Activated T-helper 1 cell treated with anti-CD3 and anti-CD28 coated beads, Interleukin-2, amount 50 U/mL, for 16 hours (primary cell): ENCODE measurements around the gene SCAP.
"Not testable (repeated sequence)": the region's sequence is repeated elsewhere in the genome, so short reads cannot be mapped to it uniquely, and the experiment has no call there.

ENCODE experiments used
- DNase-seq, 2 donors: peaks; one replicate each; pipeline ENCODE4 v3.0.0-alpha.2; 2020; ENCODE audit warnings: low read depth in 1 of 2, low spot score in 1 of 2

SCAP gene

DNA sequence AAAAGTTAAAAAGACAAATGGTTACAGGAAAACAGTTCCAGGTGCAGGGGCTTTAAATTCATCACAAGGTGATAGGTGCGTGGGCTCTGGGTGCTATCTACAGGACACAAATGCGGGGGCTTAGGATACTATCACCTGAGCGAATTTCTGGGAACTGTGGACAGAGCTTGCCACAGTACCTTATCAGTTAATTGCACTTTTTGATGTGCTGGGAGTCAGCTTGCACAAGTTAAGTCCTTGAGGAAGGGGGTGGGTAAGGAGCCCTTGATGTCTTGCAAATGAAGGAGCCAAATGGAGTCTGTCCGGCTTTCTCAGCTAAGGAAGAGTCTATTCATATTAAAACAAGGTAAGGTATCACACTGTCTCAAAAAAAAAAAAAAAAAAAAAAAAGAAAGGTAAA lies 6.0 kb upstream of the SCAP start:
- DNase-seq: not testable (repeated sequence)

DNA sequence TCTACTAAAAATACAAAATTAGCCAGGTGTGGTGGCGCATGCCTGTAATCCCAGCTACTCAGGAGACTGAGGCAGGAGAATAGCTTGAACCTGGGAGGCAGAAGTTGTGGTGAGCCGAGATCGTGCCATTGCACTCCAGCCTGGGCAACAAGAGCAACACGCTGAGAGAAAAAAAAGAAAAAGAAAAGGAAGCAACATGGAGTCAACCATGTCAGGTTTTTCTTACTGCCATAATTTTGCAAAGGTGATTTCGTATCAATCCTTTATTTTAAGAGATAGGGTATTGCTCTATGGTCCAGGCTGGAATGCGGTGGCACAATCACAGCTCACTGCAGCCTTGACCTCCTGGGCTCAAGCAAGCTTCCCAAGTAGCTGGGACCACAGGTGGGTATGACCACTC lies 4.5 kb upstream of the SCAP start:
- not testable (repeated sequence) for DNase-seq

DNA sequence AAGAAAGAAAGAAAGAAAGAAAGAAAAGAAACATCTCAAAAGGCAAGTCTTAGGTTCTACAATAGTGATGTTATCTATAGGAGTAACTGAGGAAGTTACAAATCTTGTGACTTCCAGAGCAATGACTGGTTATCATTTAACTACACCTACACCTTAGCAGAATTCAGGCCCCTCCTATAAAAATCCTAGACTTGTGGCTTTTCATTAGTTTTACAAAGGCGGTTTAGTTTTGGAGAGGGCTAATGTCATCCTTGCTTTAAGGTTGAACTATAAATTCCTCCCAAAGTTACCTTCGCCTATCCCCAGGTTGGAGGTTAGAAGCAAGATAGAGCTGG lies 4.1 kb upstream of the SCAP start:
- no peak for DNase-seq

DNA sequence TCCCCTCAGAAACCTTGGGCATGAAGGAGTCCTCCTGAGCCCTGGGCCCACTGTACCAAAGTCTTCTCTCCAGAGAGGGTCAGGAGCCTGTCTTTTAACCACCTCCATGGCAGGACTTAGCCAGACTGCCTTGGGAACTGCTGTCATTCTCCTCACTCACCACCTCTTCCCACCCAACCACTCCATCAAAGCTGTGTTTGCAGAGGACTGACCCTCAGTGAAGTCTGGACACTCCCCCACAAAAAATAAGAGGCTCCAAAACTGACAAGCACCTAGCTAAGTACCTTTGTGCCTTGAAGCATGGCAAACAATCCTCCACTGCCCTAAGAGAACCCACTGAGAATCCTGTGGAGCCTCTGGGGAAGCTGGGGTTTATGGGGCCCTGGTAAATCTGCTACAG lies 2.3 kb upstream of the SCAP start:
- DNase-seq: no peak

DNA sequence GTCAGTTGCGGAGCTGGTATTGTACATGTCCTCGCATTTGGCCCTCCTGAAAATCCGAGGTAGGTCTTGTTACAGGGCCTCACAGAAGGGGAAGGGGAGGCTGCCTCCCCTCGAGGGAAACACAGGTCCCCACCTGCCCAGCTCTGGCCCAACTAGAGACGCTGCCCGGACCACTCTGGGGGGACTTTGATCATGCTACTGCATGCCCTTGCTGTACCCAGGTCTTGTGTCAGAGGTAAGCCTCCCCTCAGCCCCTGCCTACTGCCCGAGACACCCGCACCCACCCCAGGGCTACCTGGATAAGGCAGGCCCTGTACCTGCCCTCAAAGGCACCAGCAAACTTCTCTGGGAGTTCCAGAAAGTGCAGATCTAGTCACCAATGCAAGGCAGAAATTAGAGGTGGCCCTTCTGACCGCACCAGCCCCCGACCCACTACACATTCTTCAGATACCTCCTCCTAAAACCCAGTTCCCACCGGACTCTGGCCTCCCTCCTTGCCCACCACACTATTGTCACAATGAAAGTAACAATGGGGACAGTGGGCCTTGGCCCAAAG lies 981 bp upstream of the SCAP start:
- DNase-seq: no peak

DNA sequence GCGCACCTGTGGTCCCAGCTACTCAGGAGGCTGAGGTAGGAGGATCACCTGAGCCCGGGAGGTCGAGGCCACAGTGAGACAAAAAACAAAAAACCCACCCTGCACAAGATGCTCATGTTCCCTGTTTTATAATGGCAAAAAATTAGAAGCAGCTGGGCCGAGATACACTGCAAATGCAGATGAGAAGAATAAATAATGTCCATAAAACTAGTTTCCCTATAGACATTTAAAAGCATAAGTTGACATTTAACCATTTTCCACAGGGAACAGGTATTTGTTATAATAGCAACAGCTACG lies 537 bp upstream of the SCAP start:
- no peak for DNase-seq

DNA sequence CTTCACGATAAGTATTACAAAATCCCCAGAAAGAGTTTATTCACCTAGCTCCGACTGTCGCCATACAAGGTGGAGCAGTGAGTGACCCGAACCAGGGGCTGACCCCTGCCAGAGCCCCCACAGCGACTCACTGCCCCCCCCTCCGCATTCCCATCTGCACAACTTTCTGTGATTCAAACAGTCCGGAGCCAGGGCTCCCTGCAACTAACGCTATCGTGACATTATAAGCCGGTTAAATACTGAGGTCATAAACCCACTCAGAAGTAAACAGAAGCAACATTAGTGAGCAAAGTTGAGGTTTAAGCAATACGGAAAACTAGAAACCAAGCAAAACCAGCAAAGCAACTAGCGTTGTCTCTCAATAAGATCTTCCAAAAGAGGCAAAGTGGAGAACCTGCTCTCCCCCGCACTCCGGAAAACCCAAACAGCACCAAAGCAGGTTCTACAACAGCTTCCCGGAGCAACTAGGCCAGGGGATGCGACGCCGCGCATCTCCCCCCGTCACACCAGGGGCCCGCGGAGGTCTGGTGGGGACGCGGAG lies 642 bp downstream of the SCAP start:
- no peak for DNase-seq

DNA sequence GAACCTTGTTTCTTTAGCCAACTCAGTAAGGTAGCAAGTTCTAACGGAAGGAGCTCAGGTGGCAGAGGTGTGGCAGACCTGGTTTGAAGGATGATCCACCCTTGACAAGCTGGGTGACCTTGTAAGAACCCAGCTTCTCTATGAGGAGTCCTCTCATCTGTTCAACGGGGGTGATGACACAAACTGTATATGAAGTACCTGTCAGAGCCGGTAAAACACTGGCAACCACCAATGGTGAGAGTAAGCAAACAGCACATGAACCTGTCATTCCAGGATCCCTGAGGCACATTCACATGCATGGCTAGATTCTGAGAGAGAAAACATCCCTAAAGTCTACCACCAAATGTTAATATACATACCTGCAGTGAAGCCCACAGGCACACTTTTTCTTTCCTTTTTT lies 2.4 kb downstream of the SCAP start:
- DNase-seq: no peak

DNA sequence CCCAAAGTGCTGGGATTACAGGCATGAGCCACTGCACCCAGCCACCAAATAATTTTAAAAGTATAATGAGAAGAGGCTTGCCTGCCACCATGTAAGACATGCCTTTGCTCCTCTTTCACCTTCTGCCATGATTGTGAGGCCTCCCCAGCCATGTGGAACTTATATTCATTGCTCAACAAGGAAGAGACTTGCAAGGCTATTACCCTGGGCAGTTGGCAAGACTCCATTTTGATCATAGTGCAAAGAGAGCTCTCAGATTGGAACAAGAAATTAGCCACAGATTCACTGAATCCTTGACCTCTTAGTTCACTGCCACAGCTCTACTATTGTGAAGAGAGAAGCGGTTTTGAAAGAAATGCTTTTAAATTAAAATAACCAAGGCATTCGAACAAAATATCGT lies 6.1 kb downstream of the SCAP start:
- DNase-seq: no peak

DNA sequence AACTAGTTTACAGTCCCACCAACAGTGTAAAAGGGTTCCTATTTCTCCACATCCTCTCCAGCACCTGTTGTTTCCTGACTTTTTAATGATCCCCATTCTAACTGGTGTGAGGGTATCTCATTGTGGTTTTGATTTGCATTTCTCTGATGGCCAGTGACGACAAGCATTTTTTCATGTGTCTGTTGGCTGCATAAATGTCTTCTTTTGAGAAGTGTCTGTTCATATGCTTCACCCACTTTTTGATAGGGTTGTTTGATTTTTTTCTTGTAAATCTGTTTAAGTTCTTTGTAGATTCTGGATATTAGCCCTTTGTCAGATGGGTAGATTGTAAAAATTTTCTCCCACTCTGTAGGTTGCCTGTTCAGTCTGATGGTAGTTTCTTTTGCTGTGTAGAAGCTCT lies 7.4 kb downstream of the SCAP start:
- not testable (repeated sequence) for DNase-seq

DNA sequence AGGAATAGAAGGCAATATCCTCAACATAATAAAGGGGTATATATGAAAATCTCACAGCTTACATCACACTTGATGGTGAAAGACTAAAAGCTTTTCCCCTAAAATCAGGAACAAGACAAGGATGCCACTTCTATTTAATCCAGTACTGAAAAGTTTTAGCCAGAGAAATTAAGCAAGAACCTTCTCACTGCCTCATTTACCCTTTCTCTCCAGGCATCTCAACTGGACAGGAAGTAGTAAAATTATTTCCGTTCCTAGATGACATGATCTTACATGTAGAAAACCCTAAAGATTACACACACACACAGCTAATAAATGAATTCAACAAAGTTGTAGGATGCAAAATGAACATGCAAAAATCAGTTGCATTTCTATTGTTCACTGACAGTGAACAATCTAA lies 11.2 kb downstream of the SCAP start:
- DNase-seq: no peak

DNA sequence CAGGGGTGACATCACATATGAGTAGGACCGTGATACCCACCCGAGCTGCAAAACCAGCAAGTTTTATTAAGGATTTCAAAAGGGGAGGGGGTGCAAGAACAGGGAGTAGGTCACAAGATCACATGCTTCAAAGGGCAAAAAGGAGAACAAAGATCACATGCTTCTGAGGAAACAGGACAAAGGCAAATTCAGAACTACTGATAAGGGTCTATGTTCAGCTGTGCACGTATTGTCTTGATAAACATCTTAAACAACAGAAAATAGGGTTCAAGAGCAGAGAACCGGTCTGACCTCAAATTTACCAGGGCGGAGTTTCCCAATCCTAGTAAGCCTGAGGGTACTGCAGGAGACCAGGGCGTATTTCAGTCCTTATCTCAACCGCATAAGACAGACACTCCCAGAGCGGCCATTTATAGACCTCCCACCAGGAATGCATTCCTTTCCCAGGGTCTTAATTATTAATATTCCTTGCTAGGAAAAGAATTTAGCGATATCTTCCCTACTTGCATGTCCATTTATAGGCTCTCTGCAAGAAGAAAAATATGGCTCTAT lies 16.1 kb downstream of the SCAP start:
- DNase-seq: not testable (repeated sequence)

DNA sequence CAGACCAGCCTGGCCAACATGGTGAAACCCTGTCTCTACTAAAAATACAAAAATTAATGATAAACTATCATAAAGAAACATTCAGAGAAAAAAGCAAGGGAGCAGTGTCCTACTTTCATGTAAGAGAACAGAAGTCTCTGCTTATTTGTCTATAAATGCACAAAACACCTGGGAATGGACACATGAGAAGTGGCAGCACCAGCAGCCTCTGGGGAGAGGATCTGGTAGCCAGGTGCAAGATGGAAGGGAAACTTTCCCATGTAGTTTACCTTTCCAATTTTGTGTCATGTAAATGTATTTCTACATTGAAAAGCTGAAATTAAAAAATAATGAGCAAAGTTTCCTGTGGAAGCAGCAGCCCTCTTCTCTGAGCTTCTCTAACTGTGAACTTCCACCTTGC lies 18.8 kb downstream of the SCAP start:
- no peak for DNase-seq

DNA sequence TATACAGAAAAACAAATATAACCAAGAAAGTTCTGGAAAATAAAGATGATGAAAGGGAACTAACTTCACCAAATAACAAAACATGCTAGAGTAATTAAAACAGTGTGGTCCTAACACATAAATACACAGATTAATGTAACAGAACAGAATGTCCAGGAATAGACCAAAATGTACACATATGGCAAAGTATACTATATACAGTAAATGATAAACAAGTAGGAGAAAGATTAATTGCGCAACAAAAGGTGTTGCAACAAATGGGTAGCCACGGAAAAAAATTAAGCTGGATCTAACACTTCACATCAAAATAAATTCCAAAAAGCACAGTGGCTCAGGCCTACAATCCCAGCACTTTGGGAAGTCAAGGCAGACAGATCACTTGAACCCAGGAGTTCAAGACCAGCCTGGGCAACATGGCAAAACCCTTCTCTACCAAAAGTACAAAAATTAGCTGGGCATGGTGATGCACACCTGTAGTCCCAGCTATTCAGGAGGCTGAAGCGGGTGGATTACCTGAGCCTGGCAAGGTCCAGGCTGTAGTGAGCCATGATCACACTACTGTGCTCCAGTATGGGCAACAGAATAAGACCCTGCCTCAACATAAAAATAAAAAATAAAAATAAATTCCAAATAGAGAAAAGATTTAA lies 19.8 kb downstream of the SCAP start:
- no peak for DNase-seq

DNA sequence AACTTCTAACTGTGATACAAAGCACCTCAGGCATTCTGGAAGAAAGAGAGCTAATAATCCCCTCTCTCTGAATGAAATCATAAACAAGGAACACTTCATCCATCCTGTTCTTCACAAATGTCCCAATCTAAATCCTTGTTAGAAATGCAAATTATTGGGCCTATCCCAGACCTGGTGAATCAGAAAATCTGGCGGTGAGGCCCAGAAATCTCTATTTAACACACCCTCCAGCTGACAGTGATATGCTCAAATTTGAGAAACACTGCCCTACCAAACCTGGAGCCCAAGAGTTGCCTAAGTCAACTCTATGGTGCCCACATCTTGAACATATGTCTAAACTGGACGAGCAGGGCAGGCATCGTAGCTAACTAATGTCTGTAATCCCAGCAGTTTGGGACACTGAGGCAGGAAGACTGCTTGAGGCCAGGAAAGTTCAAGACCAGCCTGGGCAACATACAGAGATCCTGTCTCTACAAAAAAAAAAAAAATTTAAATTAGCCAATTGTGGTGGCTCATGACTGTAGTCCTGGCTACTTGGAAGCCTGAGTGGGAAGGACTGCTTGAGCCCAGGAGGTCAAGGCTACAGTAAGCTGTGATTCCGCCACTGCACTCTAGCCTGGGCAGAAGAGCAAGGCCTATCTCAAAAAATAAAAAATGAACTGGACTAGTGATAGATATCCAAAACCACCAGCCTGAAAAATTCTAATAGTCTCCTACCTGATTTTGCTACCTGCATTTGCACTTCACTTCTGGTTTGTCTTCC lies 23.1 kb downstream of the SCAP start:
- no peak for DNase-seq

DNA sequence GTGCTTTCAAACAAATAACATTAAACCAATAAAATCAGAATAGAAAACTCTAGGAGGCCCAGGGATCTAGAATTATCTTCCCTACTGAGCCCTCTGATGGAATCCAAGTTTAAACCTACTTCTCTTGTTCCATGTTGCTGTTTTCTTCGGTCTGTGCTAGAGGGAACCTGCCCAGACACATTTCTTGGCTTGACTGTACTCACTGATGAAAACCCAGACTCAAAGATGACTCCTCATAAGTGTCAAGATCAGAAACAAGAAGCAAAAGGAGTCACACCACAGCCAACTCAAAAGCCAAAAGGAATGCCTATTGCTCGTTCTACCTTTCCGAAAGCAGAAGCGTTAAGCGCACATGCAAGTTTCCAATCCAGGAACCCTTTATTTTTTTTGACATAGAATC lies 31.6 kb downstream of the SCAP start:
- DNase-seq: no peak

DNA sequence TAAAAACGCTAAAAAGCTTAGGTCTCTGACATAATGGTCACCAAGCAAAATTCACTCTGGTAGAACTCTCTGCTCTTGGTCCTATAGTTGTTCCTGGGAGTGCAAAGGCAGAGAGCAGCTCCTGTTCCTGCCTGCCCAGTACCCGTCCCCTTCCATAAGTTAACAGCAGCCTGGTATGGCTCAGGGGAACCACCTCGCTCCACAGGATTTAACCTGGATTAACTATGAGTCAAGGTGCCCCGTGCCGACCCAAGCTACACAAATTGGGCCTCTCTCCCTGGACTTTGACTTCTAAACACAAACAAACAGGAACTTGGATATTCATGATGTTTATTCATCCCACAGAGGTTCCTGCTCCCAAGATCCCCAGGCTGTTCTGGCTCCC lies 32.1 kb downstream of the SCAP start:
- DNase-seq: no peak

DNA sequence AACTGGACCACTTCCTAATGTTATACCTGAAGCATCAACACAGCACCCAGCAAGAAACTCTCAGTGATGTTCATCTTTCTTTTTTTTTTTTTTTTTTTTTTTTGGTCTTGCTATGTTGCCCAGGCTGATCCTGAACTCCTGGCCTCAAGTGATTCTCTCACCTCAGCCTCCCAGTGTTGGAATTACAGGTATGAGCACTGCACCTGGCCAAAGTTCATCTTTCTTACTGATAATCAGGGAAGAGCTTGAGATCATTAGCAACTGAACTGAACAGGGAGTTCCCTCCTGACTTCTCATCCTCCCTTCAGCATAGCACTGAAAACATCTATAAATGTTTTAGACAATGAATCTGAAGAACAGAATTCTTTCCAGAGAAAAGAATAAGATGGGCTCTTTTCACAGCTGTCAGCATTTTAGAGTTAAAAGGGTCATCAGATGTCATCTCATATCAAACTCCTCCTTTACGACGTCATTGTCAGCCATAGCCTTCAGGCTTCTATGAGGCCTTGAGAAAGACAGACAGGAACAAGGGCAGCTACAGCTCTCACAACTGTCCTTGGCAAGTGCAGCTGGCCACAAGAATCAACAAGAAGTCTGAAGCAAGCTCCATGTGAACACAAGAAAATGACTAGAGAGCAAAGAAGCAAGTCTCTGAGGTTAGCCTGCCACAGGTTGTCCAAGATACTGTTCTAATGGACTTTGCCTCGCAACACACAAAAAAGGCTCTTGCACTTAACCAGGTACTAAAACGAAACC lies 33.8 kb downstream of the SCAP start:
- DNase-seq: no peak

DNA sequence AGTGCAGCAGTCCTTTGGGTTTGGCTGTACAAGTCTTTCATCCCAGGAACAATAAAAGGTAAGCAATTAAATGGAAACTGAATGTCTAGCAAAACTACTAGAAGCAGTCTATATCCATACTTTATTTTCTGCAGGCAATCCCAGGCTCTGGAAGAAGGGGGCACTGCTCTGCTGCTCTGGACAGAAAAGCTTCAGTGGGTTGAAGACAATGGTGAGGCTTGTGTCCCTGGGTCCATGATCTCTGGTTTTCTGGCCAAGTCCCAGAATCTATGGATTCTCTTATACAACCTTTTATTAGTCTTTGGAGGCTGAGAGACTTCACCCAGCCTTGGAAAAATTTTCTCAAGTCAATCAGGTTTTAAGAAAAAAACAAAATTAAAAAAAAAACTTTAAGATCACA lies 35.6 kb downstream of the SCAP start:
- no peak for DNase-seq

DNA sequence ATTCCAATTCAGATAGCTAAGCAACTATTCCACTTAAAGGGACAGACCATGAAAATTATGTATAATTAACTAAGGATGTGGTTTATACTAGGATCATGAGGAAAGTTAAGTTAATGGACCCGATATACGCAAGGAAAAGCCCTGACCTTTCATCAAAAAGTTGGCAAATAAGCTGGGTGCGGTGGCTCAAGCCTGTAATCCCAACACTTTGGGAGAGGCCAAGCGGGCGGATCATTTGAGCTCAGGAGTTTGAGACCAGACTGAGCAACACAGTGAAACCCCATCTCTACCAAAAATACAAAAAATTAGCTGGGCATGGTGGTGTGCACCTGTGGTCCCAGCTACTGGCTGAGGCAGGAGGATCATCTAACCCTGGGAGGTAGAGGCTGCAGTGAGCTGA lies 39.6 kb downstream of the SCAP start:
- DNase-seq: no peak

DNA sequence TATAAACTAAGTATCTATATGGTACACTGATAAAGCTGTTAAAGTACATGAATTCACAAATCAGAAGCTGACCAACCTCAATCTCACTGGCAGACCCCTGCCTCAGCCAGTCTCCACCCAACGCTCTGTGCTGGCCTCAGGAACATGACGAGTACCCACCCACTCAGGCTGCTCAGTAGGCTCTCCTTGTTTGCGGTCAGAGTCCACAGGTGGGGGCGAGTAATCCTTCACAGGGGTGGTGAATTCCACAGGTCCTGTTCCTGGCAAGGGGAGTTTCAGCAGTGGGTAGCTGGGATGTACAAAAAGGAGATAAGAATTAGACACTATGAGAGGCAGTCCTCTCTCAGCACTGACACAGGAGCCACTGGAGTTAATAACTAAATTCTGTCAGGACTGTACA lies 40.9 kb downstream of the SCAP start:
- DNase-seq: no peak

DNA sequence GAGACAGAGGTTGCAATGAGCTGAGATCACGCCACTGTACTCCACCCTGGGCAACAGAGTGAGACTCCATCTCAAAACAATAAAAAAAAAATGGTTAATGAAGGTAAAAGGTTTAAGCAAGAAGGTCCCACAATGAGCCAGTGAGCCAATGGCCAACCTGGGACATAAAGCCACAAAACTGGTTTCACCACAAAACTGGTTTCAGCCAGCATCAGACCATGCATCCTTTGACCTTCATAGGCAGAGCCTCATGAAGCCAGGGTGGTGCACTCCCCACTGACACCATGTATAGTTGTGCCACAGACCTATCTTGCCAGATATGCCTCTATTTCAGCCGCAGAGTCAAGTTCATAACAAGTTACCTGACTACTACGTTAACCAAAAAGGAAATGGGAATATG lies 41.9 kb downstream of the SCAP start:
- DNase-seq: no peak
